Hematopoietic multipotent progenitor cell treated with erythropoietin and hydrocortisone succinate and interleukin-3 and kit ligand, for 6 days (in vitro differentiated cells): ENCODE results near the gene RFX8.
"Not testable (repeated sequence)": the region's sequence is repeated elsewhere in the genome, so short reads cannot be mapped to it uniquely, and the experiment has no call there.

Source experiments
- DNase-seq: peaks from one replicate; pipeline ENCODE4 v3.0.0-alpha.2; 2015

The RFX8 gene

GRCh38 chr2:101485856-101486255, 10.9 kb upstream of the RFX8 start:
- no peak for DNase-seq

DNA sequence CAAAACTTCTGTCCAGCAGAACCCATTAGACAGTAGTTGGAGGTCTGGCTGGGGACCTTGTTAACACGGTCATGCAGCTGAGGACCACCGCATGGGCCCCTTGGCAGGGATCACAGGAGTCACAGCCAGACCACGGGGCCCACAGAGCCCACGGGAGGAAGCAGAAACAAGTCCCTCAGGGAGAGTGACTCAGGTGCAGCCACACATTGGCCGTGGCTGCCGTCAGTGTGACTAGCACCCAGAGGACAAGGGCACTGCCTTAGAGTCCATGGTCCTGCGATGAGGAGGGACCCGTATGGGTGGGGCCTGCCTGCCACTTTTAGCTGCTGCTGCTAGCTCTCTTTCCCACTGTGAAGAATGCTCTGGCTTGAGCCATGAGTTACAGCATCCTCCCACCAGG, 5.9 kb upstream of the RFX8 start:
- no peak for DNase-seq

GRCh38 chr2:101479810-101480209, 4.9 kb upstream of the RFX8 start:
- DNase-seq, result no peak

- DNase-seq, result no peak
Measured at GRCh38 chr2:101479328-101479727, 4.4 kb upstream of the RFX8 start.

- no peak for DNase-seq
Measured at GRCh38 chr2:101478181-101479001, 3.5 kb upstream of the RFX8 start.

DNA sequence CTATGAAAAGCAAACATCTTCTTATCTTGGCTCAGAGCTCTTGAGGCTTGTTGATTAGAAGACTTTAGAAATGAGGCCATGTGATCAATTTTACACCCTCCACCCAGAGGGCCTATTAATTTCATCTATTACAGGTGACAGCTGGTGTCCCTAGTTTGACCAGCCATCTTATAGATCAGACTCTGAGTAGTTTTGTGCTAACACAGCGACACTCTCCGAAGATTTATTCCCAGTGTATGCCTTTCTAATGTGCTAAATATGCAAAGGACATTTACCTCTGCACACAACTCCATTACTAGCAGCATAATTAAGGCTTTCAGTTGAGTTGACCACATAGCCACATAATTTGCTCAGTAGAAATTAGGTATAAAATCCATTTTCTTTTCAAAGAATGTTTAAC, 2.6 kb upstream of the RFX8 start:
- no peak for DNase-seq

GRCh38 chr2:101476605-101477208, 1.8 kb upstream of the RFX8 start:
- no peak for DNase-seq

GRCh38 chr2:101473911-101474701, 806 bp downstream of the RFX8 start:
- DNase-seq, result peak; percentile 34

DNA sequence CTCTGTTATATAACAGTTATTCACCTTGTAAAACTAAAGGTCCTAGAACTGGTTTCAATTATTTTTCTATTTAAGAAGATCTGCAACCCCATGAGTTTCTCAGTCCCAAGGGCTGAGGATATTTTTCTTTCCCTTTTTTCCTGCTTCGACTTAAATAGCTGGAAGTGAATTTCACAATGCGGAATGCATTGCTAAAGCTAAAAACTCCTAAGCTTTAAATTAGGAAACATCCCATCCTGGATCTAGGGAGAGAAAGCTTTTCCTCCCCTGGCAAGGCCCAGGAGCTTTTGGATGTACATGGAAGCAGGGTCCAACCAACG, 1.4 kb downstream of the RFX8 start:
- no peak for DNase-seq

DNA sequence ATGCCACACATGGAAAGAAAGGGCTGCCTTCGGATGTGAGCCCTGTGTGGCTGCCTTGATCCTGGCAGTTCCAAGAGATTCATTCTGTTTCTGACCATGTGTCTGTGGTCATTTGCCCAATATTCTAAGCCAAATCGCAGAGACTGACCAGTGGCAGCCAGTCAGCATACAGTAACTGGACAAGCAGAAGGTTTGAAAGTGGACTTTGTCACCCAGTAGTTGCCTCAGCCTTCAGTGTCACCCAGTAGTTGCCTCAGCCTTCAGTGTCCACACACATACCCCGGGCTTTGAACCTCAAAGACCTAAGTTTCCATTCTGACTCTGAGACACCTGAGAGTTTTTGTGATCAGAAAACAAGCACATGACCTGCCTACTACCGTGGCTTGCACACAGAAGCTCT, 5.0 kb downstream of the RFX8 start:
- DNase-seq, result no peak

DNA sequence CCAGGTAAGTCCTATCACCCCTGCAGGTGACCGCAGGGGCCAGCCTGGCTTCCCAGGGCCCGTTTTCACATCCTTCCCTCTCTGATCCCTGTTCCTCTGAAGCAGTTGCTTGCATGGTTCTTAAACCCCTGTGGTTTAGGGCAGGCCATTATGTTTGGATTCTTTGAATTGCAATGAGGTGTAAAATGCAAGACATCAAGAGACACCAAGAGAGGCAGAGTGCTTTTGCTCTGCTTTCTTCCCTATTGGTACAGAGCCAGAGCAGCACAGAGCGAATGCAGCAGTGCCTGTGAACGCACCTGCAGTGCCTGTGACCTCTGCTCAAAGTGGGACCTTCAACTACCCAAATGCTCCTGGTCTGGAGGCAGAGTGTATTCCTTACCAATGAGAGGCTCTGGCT, 7.6 kb downstream of the RFX8 start:
- no peak for DNase-seq

DNA sequence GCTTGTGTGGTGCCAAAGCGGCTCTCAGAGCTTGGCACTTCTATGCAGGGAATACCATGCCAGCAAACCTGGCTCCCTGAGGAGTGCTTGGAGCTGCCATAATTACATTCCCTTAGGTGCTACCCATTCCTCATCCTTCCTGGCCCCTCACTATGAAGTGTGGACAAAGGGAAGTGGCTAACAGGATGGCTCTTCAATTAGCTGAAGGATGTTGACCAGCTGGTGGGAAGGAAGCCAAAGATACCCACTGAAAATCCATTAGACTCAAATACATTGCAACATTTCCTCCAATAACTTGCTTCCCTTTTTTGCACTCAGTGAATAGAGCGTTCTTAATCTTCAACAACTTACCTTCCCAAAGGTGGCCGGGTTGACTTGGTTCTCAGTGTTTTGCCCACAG, 8.5 kb downstream of the RFX8 start:
- peak; percentile 63 for DNase-seq

DNA sequence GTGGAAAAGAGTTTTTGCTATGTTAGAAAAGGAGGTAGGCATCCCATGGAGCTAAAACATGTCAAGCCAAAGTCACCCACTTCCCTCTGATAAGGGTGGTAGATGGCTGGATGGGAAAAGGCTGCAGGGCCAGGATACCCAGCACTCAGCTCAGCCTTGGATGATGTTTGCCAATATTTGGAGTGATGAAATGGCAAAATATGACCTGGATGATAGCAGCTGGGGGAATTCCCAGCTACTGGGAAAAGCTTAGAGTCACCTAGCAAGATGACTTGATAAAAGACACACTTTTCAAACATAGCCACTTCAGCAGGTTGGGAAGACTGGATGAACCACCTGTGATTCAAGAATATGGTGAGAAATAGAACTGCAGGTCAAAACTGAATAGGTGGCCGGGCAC, 10.1 kb downstream of the RFX8 start:
- DNase-seq, result no peak

GRCh38 chr2:101463911-101464641, 10.8 kb downstream of the RFX8 start:
- peak; percentile 19 for DNase-seq

- no peak for DNase-seq
Measured at GRCh38 chr2:101463421-101463820, 11.5 kb downstream of the RFX8 start.

DNA sequence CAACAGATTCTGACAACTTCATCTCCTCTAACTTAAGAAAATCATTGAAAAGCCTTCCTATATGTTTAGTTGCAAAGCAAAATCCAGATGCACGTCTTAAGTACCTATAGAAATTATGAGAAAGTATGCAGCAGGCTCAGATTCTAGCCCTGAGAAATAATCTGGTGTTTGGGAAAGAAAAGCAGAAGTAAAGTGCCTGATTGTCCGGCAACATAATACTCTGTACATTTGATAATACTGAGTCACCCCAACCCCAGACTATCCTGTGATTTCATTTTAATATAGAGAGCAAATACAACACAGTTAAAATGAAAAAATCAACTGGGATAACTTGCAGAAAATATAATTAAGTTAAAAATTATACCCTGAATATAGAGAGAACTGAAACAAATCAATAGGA, 13.5 kb downstream of the RFX8 start:
- DNase-seq, result no peak

GRCh38 chr2:101454408-101454807, 20.5 kb downstream of the RFX8 start:
- DNase-seq, result not testable (repeated sequence)

- DNase-seq, result no peak
Measured at GRCh38 chr2:101450965-101451364, 23.9 kb downstream of the RFX8 start.

DNA sequence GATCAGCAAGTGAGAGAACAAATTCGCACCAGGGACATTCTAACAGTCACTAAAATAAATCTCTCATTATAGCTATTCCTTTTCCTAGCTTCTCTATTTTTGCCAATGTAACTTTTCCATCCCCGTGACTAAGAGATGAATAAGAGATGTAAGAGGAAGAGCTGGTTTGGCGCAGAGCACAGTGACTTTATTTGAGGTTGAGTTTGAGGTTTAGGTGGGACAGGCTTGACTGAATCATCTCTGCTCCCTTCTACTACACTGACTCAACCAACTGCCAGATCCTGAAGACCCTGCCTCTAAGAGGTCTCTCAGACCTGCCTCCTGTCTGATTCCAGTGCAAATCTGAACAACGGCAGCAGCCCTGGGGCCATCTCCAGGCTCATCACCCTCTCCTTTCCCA, 28.0 kb downstream of the RFX8 start:
- DNase-seq, result no peak

DNA sequence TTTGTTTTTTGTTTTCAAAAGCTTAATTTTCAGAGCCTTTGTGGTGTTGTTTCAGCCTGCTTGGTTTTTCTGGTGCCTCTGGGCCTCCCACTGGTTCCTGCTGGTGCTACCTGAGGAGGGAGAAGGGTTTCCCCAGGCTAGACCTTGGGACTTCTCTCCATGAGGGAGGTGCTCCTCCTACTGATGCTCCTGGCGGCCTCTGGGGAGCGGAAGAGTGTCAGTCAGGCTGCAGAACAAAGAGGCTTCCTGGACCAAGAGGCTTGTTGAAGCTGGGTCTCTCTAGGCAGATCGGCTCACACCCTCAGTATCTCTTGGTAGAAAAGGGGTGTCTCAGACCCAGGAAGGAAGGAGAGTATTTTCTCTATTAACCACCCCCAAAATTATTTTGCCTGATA, 32.2 kb downstream of the RFX8 start:
- DNase-seq, result no peak

DNA sequence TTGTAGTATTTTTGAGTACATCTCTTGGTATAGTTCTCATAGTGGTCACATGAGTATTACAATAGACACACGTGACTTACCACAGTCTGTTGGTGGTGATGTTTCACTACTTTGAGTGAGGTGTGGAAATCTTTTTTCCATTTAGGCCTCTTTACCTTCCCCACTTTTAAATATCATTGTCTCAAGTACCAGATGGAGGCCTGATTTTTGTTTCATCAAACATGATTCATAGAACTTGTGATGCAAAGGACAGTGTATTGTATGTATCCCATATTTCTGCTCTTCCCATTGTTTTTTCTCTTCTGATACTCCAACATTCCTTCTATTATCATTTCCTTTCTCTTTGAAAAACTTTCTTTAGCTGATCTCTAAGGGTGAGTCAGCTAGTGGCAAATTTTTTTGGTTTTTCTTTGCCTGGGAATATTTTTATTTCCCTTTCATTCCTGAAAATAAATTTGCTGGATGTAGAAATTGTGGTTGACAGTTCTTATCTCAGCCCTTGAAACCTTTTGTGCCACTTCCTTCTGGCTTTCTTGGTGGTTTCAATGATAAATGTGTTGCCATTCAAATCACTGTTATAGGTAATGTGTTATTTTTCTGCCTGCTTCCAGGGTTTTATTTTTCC, 32.8 kb downstream of the RFX8 start:
- peak; percentile 69 for DNase-seq

DNA sequence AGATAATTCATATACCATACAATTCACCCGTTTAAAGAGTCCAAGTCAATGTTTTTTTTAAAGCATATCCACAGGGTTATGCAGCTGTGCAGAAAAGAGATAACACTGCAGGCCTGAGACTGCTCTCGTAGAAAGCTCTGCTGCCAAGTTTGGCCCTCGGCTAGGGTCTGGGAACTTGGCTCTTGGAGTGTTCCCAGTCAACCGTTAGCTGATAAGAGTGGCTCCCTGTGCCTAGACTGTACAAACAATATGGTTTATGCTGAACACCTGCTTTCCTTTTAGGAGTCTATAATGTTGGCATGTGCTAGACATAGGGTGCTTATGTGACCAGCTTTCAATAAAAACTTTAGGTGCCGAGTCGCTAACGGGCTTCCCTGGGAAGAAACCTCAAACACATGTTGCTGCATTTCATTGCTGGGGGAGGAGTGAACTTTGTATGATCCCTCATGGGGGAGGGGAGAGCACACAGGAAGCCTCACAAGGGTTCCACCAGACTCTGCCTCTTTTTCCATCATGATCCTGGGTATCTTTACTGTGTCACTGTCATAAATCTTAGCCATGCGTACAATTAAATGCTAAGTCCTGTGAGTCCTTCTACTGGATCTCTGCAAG, 34.7 kb downstream of the RFX8 start:
- DNase-seq, result peak; percentile 71

DNA sequence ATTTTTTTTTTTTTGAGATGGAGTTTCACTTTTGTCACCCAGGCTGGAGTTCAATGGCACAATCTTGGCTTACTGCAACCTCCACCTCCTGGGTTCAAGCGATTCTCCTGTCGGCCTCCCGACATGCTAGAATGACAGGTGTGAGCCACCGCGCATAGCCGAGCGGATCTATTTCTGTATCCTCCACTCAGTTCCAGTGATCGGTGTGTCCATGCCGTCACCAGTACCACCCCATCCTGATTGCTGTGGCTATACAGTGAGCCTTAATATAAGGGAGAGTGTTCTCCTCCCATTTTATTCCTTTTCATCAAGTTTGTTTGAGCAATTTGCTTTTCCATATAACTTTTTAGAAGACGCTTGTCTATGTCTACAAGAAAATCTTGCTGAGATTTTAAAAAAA, 35.2 kb downstream of the RFX8 start:
- DNase-seq, result no peak
